Measurements from ENCODE around the gene PRR5L.
"Not testable (repeated sequence)": the region's sequence is repeated elsewhere in the genome, so short reads cannot be mapped to it uniquely, and the experiment has no call there.

PRR5L gene

DNA sequence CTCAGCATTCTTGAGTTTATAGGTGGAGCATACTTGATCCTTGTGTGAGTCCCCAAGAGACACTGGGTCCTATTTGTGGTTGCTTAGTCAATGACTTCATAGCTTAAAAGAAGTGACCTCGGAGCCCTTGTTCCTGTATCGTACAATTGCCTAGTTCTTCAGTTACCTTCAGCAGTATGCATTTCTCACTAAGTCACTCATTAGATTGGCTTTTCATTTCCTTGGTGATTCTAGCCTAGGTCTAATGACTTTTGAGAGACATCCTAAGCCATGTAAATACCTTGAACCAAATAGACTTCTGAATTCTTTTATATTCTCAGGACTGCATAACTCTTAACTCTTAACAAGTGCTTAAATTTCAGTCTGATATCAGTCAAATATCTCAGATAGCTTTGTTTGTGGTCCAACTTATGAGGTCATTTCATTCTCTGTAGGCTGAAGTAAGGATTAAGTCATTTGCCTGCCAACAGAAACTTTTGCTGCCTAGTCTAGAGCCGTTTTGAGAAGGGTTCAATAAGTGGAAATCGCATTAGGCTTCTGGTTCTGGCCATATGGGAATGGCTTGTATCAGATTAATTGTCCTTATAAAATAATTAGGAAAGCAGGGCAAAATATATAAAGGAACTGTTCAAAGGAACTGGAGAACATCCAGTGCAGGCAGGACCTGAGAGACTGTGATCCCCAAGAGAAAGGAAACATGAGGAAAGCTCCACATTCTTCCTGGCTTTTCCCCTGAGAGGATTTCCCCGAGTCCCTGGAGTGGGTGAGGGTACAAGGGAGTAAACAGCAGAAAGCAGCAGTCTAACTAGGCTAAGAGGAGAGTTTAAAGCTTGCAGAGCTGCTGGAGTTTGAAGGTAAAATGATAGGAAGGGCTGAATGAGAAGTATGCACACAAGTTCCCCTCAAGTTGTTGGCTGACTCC, 174.1 kb downstream of the PRR5L start:
- DNase-seq = peak; percentile 87

DNA sequence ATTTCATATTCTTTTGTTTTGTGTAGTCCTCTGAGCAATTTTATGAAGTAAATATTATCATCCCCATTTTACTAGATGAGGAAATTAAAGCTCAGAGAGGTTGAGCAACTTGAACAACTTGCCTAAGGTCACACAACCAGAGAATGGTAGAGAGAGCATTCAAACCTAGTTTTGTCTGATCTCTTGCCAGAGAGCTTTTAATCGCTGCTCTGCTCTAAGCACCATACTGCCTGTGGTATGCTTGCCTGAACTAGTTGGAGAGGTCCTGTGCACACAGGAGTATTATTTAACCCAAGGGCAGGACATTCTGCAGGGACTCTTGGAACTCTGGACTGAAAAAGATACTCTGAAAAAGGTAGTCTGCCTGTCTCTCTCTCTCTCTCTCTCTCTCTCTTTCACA, 175.5 kb downstream of the PRR5L start:
- DNase-seq = no peak

GRCh38 chr11:36475192-36475591, 179.1 kb downstream of the PRR5L start:
- DNase-seq = peak; percentile 42

DNA sequence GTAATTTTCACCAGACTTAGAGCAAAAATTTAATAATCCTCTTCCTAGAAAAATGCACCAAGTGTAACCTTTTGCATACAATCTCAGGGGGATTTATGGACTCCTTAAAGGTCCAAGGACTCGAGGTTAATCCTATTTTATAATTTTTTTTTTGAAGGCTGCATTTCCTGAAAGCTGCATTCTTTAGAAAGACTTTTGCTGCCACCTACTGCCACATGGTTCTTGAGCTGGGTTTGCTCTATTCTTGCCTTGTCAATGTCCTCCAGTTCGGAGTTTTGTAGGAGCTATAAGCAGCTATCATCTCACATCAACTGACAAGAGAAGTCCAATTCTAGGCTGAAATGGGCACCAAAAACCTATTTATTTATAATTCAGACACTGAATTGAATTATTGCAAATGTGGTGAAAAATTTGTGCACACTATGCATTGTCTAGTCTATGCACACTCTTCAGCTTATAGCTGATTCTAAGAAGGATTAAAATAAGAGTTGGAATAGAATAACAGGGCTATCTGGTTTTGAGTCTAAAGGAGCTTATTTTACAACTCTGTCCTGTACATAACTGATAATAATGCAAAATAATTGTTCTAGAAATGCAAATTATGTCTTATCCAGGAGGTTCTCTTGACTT, 182.7 kb downstream of the PRR5L start:
- peak; percentile 68 for DNase-seq

DNA sequence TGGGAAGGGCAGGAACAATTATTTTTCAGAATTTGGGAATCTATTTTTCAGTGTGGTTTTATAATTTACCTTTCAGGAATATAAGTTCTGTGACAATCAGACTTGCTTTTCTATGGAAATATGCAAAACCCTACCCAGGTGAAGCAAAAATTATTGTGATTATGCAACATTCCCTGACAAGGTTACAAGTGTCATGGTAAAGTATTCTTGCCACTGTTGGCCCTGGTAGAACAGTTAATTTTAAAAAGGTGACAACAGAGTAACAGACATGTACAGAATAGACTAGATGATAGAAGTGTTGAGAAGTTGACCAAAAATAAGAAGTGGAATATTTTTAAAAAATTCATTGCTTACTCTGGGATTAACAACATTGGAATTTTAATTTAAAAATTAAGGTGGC, 184.7 kb downstream of the PRR5L start:
- no peak for DNase-seq

DNA sequence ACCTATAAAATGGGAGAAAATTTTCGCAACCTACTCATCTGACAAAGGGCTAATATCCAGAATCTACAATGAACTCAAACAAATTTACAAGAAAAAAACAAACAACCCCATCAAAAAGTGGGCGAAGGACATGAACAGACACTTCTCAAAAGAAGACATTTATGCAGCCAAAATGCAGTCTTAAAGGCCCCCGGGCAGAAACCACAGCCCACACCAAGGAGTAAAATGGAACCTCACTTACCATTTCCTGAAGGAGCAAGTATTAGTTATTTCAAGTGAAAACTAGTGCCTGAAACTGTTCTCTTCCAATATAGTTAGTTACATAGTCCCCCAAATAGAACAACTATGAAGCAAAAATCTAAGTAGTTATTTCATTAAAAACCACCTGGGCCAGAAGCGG, 187.0 kb downstream of the PRR5L start:
- not testable (repeated sequence) for DNase-seq

GRCh38 chr11:36485298-36486002, 189.4 kb downstream of the PRR5L start:
- DNase-seq = no peak

- DNase-seq = no peak
These were observed 191.5 kb downstream of the PRR5L start for GRCh38 chr11:36487619-36488018.

DNA sequence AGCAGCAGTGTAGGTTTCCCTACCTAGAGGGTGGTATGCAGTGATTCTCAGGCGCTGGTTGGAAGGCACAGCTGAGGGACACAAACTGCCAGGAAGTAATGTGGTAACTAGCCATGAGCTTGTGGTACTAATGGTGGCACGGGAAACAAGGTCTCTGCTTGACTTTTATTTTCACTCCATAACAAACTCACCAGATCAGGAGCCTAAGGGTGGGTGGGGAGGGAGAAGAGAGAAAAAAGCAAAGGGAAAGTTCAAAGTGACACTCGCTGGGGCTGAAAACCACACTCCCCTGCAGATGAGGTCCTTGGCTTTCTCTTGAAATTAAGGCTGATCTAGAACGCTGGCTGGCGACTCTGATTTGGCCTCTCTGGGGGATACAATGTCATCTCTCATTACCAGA, 192.0 kb downstream of the PRR5L start:
- DNase-seq = no peak

DNA sequence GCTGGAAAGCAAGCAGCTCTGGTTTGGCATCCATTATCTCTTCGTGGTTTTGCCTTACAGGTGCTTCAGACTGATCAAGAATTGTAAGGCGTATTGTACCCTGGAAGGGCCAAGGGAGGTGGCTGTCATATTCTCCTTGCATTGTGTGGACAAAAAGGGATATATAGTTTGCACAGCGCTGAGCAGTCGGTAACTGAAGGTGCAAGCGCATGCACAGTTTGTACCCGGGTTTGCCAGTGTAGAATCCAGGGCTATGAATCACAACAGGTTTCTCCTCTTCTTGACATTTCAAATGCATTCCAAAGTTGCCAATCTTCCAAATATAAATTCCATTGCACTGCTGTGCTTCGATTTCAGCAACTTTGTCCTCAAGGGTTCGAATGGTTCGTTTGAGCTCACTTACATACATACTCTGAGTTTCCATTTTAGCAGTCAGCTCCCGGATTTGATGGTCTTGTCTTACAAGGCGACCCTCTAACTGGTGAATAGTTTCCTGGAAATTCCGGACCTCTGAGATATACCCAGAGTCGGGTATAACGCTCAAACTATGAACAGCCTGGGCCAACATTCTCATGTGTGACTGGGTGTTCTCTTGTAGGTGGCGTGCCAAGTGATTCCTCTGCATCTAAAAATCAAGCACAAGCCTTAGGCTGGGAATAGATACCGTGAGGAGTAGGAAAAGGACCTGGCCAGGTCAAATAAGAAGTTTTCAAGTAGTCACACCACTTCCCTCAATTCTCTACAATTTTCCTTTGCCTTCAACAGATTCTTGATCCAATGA, 194.1 kb downstream of the PRR5L start:
- no peak for DNase-seq

- DNase-seq = peak; percentile 49
These were observed 196.7 kb downstream of the PRR5L start for GRCh38 chr11:36492724-36493304.

- DNase-seq = no peak
These were observed 197.2 kb downstream of the PRR5L start for GRCh38 chr11:36493332-36493731.

DNA sequence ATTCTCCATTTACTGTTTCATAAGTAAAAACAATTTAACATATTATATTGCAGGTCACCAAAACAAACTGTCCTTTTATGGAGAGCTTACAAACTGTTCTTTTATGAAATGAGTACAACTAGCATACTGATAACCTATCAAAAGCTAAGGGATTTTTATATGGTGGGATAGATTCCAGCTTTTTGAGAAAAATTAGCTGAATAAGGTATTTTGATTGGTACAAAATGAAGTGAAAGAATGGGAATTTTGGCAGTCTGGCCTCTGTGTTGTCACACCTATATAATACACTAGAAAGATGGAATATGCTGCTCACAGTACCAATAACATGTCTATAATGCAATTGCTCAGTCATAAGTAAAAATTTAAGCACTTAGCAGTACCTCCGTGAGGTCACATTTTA, 202.6 kb downstream of the PRR5L start:
- no peak for DNase-seq

- no peak for DNase-seq
These were observed 203.2 kb downstream of the PRR5L start for GRCh38 chr11:36499315-36499714.

DNA sequence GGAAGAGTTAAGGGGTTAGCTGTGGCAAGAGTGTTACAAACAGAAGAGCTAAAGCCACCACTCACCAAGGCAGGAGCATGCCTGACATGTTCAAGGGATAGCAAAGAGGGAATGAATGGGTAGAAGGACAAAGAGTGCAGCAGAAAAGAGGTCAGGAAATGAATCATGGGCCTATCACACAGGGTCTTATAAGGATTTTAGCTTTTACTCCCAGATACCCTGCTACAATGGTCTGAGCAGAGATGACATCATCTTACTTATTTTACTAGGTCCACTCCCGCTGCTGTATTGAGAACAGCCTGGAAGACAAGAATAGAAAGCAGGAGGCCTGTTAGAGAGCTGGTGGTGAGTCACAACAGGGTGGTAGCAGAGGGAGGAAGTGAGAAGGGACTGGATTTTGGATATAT, 204.2 kb downstream of the PRR5L start:
- DNase-seq = peak; percentile 92

GRCh38 chr11:36501236-36501635, 205.1 kb downstream of the PRR5L start:
- DNase-seq = no peak

DNA sequence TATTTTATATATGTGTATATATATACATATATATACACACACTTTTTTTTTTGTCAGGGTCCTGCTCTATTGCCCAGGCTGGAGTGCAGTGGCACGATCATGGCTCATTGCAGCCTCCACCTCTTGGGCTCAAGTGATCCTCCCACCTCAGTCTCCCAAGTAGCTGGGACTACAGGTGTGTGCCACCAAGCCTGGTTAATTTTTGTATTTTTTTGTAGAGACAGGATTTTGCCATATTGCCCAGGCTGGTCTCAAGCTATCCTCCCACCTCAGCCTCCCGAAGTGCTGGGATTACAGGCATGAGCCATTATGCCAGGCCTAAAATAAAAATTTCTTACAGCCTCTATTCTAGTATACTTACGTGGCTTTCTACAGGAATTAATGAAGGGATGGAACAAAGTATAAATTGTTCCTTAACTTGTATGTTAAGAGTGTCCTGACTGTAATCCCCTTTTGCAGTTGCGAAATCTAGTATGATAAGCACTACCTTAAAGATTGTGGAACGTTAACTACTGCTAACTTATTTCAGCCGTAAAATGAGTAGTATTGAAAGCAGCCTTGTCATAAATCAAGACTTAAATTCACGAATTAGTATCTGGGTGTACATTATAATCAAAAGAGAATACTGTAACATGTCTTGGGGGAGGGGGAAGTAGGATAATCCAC, 211.9 kb downstream of the PRR5L start:
- no peak for DNase-seq

DNA sequence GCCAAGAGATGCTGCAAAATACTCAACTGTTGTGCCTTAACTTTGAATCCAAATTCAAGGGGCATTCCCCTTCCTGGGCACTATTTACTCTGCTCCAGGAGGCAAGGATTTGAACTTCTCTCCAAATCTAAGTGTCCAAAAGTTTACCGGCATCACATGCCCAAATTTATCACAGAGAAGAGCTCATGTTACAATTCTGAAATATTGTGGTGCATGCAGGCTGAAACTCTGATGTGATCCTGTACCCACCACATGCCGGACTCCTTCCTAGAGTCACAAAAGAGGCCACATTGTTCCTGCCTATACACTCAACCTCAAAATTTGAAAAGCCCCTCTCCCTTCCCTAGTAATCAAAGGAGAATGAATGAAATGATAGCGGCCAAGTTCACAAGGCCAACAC, 212.7 kb downstream of the PRR5L start:
- no peak for DNase-seq

DNA sequence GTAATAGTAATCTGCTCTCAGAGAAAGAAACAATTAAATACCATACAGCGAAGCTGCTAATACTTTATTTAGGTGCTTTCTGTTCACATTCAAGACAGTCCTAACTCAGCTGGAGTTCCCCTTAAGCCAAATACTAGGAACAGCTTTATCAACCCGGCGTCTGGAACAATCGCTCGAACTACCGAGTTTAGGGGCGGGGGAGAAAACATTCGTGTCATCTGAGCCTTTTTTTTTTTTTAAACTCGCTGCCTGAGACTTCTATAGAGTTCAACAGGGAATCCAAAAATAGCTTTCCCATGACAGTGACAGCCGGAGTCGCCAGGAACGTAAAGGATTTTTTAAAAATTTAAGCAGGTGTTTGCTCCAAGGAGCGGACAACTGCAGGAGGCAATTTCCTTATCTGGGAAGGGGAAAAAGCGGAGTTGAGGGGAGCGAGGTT, 213.1 kb downstream of the PRR5L start:
- DNase-seq = peak; percentile 16

DNA sequence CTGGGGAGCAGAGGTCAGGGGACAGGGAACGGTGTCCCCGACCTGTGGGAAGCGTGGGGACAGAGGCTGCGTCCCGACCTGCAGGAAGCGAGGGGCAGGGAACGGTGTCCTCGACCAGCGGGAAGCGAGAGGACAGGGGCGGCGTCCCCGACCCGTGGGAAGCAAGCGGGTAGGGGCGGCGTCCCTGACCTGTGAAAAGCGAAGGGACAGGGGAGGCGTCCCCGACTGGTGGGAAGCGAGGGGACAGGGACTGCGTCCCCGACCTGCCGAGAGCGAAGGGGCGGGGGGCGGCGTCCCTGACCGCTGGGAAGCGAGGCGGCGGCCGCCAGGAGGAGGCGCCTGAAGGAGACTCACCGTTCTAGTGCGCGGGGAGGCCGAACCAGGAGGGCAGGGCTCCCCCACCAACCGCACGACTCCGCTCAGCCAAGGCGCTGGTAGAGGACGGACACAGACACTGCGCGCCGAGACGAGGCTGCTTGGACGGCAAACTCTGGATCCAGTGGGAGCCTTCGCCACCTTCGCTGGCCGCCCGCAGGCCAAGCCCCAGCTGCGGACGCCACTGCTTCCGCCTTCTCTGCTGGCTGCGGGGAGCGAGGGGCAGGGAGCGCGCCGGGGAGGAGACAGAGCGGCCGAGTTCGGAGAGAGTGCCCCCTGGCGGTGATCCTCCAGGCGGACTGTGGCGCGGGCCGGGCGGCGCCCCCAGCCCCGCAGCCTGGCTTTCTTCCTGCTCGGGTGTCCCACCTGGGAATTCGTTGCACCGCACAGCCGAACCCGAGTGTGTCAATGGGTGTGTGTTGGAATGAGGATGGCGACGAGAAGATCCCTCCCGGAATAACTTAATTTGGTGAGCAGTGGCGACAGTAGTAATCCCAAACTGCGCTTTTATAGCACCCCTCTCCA, 213.9 kb downstream of the PRR5L start, which contains the start of gene TRAF6:
TRAF6 (minus strand) TSS at position 579 of the 900 bp plus-strand sequence. CDS start 8,757 bp downstream, outside the sequence.
- peak; percentile 79 for DNase-seq

DNA sequence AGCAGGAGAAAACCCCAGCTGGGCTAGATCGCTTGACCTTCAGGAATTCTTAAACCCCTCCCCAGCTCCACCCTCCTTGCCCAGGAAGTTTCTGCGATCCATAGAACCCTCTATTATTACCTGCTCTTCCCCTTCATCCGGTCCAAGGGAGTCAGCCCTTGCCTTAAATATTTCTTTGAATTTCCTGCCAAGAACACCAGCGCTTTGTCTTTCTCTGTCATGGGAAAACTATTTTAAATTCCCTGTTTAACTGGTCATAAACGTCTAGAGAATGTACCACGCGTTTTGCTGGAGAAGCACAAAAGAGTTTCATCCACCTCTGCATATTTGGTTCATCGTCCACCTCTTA, 214.5 kb downstream of the PRR5L start:
- DNase-seq = peak; percentile 70

Data from fibroblast of upper back skin (primary cell).